Gastrocnemius medialis (tissue), 4 donors: ENCODE data around the gene ITGA8. TPM values are rescaled to one million over a fixed set of nuclear protein-coding genes. Genes with fewer than 3 reads are reported as not detected.
"Not testable (repeated sequence)": the region's sequence is repeated elsewhere in the genome, so short reads cannot be mapped to it uniquely, and the experiment has no call there.

ENCODE experiments used
- ATAC-seq, 2 donors: fragments of 150-250 bp; one replicate each; pipeline ENCODE4 v1.9.1; 2016
- DNase-seq, 2 donors: peaks; one replicate each; pipeline ENCODE4 v3.0.0-alpha.2; 2019
- H3K27ac ChIP-seq, 4 donors: fragments of 200-600 bp; sonication (generic); 1 replicate in 1 of 4; 2 replicates in 3 of 4; pipeline ENCODE4 v1.5.1; 2016 to 2018; ENCODE audit warnings: mild to moderate bottlenecking in 2 of 4, moderate library complexity in 1 of 4
- H3K27me3 ChIP-seq, 3 donors: fragments of 200-600 bp; sonication (generic) in 2 of 3; 1 replicate in 1 of 3; 2 replicates in 2 of 3; pipeline versions ENCODE4 v1.5.1 to v1.6.0; 2016 to 2019; ENCODE audit warnings: mild to moderate bottlenecking in 1 of 3, moderate library complexity in 1 of 3
- H3K36me3 ChIP-seq, 2 donors: fragments of 200-600 bp; sonication (generic) in 1 of 2; one replicate each; pipeline ENCODE4 v1.5.1; 2017 to 2018
- H3K4me1 ChIP-seq, 2 donors: fragments of 200-600 bp; sonication (generic) in 1 of 2; one replicate each; pipeline ENCODE4 v1.5.1; 2016 to 2017; ENCODE audit warnings: mild to moderate bottlenecking in 2 of 2
- H3K4me3 ChIP-seq, 4 donors: fragments of 200-600 bp; sonication (generic) in 3 of 4; 1 replicate in 1 of 4; 2 replicates in 3 of 4; pipeline ENCODE4 v1.5.1; 2016 to 2019; ENCODE audit warnings: mild to moderate bottlenecking in 2 of 4
- H3K9me3 ChIP-seq, 3 donors: fragments of 200-600 bp; sonication (generic) in 2 of 3; 1 replicate in 1 of 3; 2 replicates in 2 of 3; pipeline ENCODE4 v1.5.1; 2016 to 2019
- POLR2A ChIP-seq, 2 donors: fragments of 450-650 bp; IDR thresholded peaks; one replicate each; pipeline ENCODE4 v1.6.1; 2017; ENCODE audit warnings: antibody characterized with exemption in 2 of 2, mild to moderate bottlenecking in 2 of 2, moderate library complexity in 2 of 2
- in situ Hi-C, 4 donors: fragments of 200-750 bp; cut with MboI; loops; one replicate each; pipeline versions ENCODE4 v1.15.0 to v1.8.0; 2017; ENCODE audit warnings: low sequenced_read_pairs in 4 of 4
- intact Hi-C: fragments of 100-400 bp; cut with DNase I; formaldehyde crosslinking; loops from one replicate; pipeline ENCODE4 v1.15.1; 2023; ENCODE audit warnings: low total_unique reads
- total RNA-seq, 4 donors: library from RNA; depleted of rRNA; stranded (reverse); fragments of >200 nt; gene quantifications; one replicate each; pipeline versions ENCODE4 v1.1.0 to v1.2.3, GENCODE V29; 2016
- TF ChIP-seq, protein P1 (sequence below), 5 experiments: fragments of 450-650 bp in 3 of 5; fragments of 200-600 bp in 2 of 5; sonication (generic) in 2 of 5; IDR thresholded peaks in 4 of 5; conservative IDR thresholded peaks in 1 of 5; 1 replicate in 4 of 5; 2 replicates in 1 of 5; pipeline ENCODE4 v1.5.1; 2016 to 2019; ENCODE audit warnings: antibody characterized with exemption in 5 of 5, mild to moderate bottlenecking in 3 of 5, moderate library complexity in 3 of 5

Gene ITGA8
- total RNA-seq, 4 donors from 2014 or later: 1.6 to 17.4 (median 10.3) TPM

DNA sequence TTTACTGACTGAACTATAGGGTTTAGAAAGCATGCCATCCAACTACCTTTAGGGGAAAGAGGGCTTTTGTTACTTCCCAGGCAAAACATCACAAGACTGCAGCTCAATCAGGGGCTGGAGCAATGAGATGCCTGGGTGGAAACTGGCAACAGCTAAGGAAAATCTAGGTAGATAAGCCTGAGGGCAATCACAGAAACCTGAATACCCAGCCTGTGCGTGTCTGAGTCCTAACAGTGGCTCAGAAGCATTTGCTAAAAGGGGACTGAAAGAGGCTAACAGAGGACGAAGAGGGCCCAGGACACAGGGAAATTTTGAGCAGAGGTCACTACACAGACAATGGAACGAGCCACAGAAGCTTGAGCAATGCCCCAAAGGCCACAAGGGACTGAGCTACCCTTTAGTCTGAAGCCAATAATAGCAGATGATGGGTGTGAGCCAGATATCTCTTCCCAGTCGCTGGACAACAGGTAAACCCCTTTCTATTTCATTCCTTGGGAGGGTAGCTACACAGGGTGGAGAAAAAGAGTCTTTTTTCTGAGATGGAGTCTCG is 79.1 kb downstream of the ITGA8 start:
- intact Hi-C loops: loop anchor here (10.0 kb wide), 1 partner anchor 184 kb away; no protein-coding TSS in a partner anchor

GRCh38 chr10:15636446-15636845 is 83.3 kb downstream of the ITGA8 start:
- in situ Hi-C loops (no loop called here), intact Hi-C loops (no loop called here)
- Histone ChIP-seq H3K27me3 (no peaks in the 10 kb centered on the region), H3K4me1 (no peaks in the 10 kb centered on the region), H3K27ac (no peak overlapping the region), H3K36me3 (no peaks in the 10 kb centered on the region), H3K9me3 (no peaks in the 10 kb centered on the region), H3K4me3 (no peak overlapping the region)
- TF ChIP-seq, protein P1, sequence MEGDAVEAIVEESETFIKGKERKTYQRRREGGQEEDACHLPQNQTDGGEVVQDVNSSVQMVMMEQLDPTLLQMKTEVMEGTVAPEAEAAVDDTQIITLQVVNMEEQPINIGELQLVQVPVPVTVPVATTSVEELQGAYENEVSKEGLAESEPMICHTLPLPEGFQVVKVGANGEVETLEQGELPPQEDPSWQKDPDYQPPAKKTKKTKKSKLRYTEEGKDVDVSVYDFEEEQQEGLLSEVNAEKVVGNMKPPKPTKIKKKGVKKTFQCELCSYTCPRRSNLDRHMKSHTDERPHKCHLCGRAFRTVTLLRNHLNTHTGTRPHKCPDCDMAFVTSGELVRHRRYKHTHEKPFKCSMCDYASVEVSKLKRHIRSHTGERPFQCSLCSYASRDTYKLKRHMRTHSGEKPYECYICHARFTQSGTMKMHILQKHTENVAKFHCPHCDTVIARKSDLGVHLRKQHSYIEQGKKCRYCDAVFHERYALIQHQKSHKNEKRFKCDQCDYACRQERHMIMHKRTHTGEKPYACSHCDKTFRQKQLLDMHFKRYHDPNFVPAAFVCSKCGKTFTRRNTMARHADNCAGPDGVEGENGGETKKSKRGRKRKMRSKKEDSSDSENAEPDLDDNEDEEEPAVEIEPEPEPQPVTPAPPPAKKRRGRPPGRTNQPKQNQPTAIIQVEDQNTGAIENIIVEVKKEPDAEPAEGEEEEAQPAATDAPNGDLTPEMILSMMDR (IDR thresholded peaks at IDR 0.05 in 4 of 5, conservative IDR thresholded peaks at IDR 0.05 in 1 of 5): no peak
- no peak for TF ChIP-seq POLR2A (IDR thresholded peaks at IDR 0.05)
- ATAC-seq: no peak
- DNase-seq: no peak

More for the DNA sequence above, 79.1 kb downstream of the ITGA8 start:
- H3K27ac ChIP-seq: no peak overlapping the region
- no peak for ATAC-seq
- no peaks in the 10 kb centered on the region for H3K27me3 ChIP-seq
- no peaks in the 10 kb centered on the region for H3K9me3 ChIP-seq
- no peaks in the 10 kb centered on the region for H3K36me3 ChIP-seq
- in situ Hi-C loops: loop anchor here in 1 of 4 donors (10.0 kb wide), 1 partner anchor 184 kb away; no protein-coding TSS in a partner anchor
- no peaks in the 10 kb centered on the region for H3K4me1 ChIP-seq
- DNase-seq: no peak
- TF ChIP-seq, protein P1 (IDR thresholded peaks at IDR 0.05 in 4 of 5, conservative IDR thresholded peaks at IDR 0.05 in 1 of 5): no peak
- no peak for TF ChIP-seq POLR2A (IDR thresholded peaks at IDR 0.05)
- no peak overlapping the region for H3K4me3 ChIP-seq

- TF ChIP-seq, protein P1 (IDR thresholded peaks at IDR 0.05 in 4 of 5, conservative IDR thresholded peaks at IDR 0.05 in 1 of 5): no peak
- no peak for TF ChIP-seq POLR2A (IDR thresholded peaks at IDR 0.05)
- H3K27me3 ChIP-seq: no peaks in the 10 kb centered on the region
- no peak overlapping the region for H3K4me3 ChIP-seq
- DNase-seq (no peak), ATAC-seq (no peak)
- intact Hi-C loops (no loop called here), in situ Hi-C loops (no loop called here)
- H3K27ac ChIP-seq: no peak overlapping the region
- no peaks in the 10 kb centered on the region for H3K36me3 ChIP-seq
- H3K9me3 ChIP-seq: no peaks in the 10 kb centered on the region
- H3K4me1 ChIP-seq: no peaks in the 10 kb centered on the region
Observed at GRCh38 chr10:15632456-15633091, 87.1 kb downstream of the ITGA8 start.

GRCh38 chr10:15631205-15631604 is 88.5 kb downstream of the ITGA8 start:
- in situ Hi-C loops, ATAC-seq: not testable (repeated sequence)

DNA sequence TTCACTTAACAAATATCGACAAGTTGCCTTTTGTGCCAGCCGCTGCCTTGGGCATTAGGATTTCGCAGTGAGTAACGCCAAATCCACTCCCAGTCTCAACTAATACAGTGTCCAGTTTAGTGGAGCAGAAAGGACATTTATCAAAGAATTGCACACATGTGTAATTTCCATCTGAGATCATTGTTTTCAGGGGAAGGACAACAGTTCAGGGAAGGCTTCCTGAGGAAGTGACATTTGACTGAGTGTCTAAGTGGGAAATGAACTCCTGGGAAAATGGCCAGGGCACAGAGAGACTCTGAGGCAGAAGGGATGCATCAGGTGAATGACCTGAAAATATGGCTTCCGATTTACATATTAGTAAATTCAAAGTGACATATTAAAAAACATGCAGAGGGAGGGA is 89.4 kb downstream of the ITGA8 start:
- peak in 1 of 2 donors; percentile 45 for ATAC-seq
- intact Hi-C loops: no loop called here
- no peaks in the 10 kb centered on the region for H3K36me3 ChIP-seq
- DNase-seq: no peak
- H3K9me3 ChIP-seq: no peaks in the 10 kb centered on the region
- no peaks in the 10 kb centered on the region for H3K27me3 ChIP-seq
- no peaks in the 10 kb centered on the region for H3K4me1 ChIP-seq
- no peak overlapping the region for H3K27ac ChIP-seq
- H3K4me3 ChIP-seq: no peak overlapping the region
- no peak for TF ChIP-seq POLR2A (IDR thresholded peaks at IDR 0.05)
- TF ChIP-seq, protein P1 (IDR thresholded peaks at IDR 0.05 in 4 of 5, conservative IDR thresholded peaks at IDR 0.05 in 1 of 5): no peak
- in situ Hi-C loops: no loop called here

More at GRCh38 chr10:15631205-15631604, 88.5 kb downstream of the ITGA8 start:
- H3K27ac ChIP-seq, H3K4me3 ChIP-seq, H3K27me3 ChIP-seq, H3K9me3 ChIP-seq, H3K36me3 ChIP-seq, DNase-seq, H3K4me1 ChIP-seq, intact Hi-C loops: not testable (repeated sequence)
